Neural crest cell (in vitro differentiated cells): ENCODE measurements around the gene CHID1. TPM values are rescaled to one million over a fixed set of nuclear protein-coding genes. Genes with fewer than 3 reads are reported as not detected.

Source experiments
- DNase-seq: peaks from one replicate; pipeline ENCODE4 v3.0.0; 2021; ENCODE audit warnings: low read depth, mixed read lengths, low spot score
- H3K27ac Mint-ChIP-seq: one replicate; pipeline ENCODE4 v1.8.0; 2021; ENCODE audit warnings: mild to moderate bottlenecking, mixed read lengths; ENCODE audit not compliant: unreplicated experiment
- H3K27me3 Mint-ChIP-seq: 2 replicates; pipeline ENCODE4 v1.8.0; 2021; ENCODE audit warnings: low read depth, mild to moderate bottlenecking, mixed read lengths
- H3K36me3 Mint-ChIP-seq: 2 replicates; pipeline ENCODE4 v1.8.0; 2021; ENCODE audit warnings: low read depth, mild to moderate bottlenecking, mixed read lengths
- H3K4me1 Mint-ChIP-seq: 2 replicates; pipeline ENCODE4 v1.8.0; 2021; ENCODE audit warnings: mixed read lengths
- H3K4me3 Mint-ChIP-seq: one replicate; pipeline ENCODE4 v1.8.0; 2021; ENCODE audit warnings: mild to moderate bottlenecking, mixed read lengths
- H3K9me3 Mint-ChIP-seq: 2 replicates; pipeline ENCODE4 v1.8.0; 2021; ENCODE audit warnings: mixed read lengths
- CTCF ChIP-seq: fragments of 200-600 bp; sonication (generic); conservative IDR thresholded peaks from 2 replicates; pipeline ENCODE4 v1.5.0; 2021; ENCODE audit warnings: antibody characterized with exemption, mild to moderate bottlenecking
- total RNA-seq: library from RNA; stranded (reverse); gene quantifications from 2 replicates; pipeline ENCODE4 v1.2.1, GENCODE V29; 2021

CHID1 gene
- total RNA-seq, 1 donor from 2014 or later, result 82.4 TPM

- no peak for DNase-seq
- TF ChIP-seq CTCF, result no peak
- H3K27me3 Mint-ChIP-seq, result peaks cover 2% of the 10 kb centered on the region
- no peaks in the 10 kb centered on the region for H3K9me3 Mint-ChIP-seq
- peaks cover 4% of the 10 kb centered on the region for H3K4me1 Mint-ChIP-seq
- H3K4me3 Mint-ChIP-seq, result peak overlapping the region; percentile 67
- H3K36me3 Mint-ChIP-seq, result no peaks in the 10 kb centered on the region
- no peak overlapping the region for H3K27ac Mint-ChIP-seq
Measured at GRCh38 chr11:860234-861104, 50.1 kb downstream of the CHID1 start.

GRCh38 chr11:859394-860131 is 51.0 kb downstream of the CHID1 start:
- Mint-ChIP-seq H3K27ac (no peak overlapping the region), H3K9me3 (no peaks in the 10 kb centered on the region), H3K27me3 (peaks cover 5% of the 10 kb centered on the region), H3K4me1 (peaks cover 4% of the 10 kb centered on the region), H3K36me3 (no peaks in the 10 kb centered on the region), H3K4me3 (peak overlapping the region; percentile 34)
- no peak for TF ChIP-seq CTCF
- no peak for DNase-seq

GRCh38 chr11:858762-859339 is 51.8 kb downstream of the CHID1 start:
- Mint-ChIP-seq H3K9me3 (no peaks in the 10 kb centered on the region), H3K27me3 (peaks cover 5% of the 10 kb centered on the region), H3K4me1 (peaks cover 5% of the 10 kb centered on the region), H3K36me3 (no peaks in the 10 kb centered on the region), H3K27ac (no peak overlapping the region), H3K4me3 (no peak overlapping the region)
- DNase-seq, result no peak
- no peak for TF ChIP-seq CTCF

GRCh38 chr11:858053-858761 is 52.4 kb downstream of the CHID1 start:
- peak overlapping the region; percentile 12 for H3K27ac Mint-ChIP-seq
- H3K9me3 Mint-ChIP-seq, result no peaks in the 10 kb centered on the region
- DNase-seq, result no peak

More at GRCh38 chr11:858053-858761, 52.4 kb downstream of the CHID1 start:
- H3K27me3 Mint-ChIP-seq, result peaks cover 5% of the 10 kb centered on the region
- peaks cover 5% of the 10 kb centered on the region for H3K4me1 Mint-ChIP-seq
- TF ChIP-seq CTCF, result no peak
- peak overlapping the region; percentile 34 for H3K4me3 Mint-ChIP-seq
- H3K36me3 Mint-ChIP-seq, result no peaks in the 10 kb centered on the region
